Neural progenitor cell (in vitro differentiated cells): ENCODE measurements around the gene EMSY.

Source experiments
- EZH2phosphoT487 ChIP-seq: fragments of 200-600 bp; sonication (generic); IDR thresholded peaks from 2 replicates; pipeline ENCODE4 v1.6.1; 2017; ENCODE audit warnings: antibody characterized with exemption
- TF ChIP-seq, protein P1 (sequence below): fragments of 200-600 bp; sonication (generic); IDR thresholded peaks from 2 replicates; pipeline ENCODE4 v1.5.1; 2017; ENCODE audit warnings: antibody characterized with exemption, mild to moderate bottlenecking

DNA sequence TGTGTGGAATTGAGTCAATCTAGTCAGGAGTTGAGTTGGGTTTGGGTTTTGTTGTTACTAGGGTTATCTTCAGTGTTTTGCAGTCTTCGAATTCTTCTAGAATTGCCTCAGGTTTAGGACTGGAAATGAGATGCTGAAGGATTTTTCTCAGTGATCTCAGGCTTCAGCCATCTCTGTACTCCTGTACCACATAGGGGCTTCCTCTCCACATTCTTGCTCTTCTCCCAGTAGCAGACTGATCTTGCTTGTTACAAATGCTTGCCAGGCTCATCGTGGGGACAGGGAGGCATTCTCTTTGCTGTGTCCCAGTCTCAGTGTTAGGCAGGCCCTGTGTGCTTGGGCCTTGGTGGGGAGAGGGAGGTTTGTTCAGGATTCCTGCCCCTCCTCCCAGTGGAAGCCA lies 129.6 kb downstream of the EMSY start:
- no peak for TF ChIP-seq EZH2phosphoT487
- TF ChIP-seq, protein P1, sequence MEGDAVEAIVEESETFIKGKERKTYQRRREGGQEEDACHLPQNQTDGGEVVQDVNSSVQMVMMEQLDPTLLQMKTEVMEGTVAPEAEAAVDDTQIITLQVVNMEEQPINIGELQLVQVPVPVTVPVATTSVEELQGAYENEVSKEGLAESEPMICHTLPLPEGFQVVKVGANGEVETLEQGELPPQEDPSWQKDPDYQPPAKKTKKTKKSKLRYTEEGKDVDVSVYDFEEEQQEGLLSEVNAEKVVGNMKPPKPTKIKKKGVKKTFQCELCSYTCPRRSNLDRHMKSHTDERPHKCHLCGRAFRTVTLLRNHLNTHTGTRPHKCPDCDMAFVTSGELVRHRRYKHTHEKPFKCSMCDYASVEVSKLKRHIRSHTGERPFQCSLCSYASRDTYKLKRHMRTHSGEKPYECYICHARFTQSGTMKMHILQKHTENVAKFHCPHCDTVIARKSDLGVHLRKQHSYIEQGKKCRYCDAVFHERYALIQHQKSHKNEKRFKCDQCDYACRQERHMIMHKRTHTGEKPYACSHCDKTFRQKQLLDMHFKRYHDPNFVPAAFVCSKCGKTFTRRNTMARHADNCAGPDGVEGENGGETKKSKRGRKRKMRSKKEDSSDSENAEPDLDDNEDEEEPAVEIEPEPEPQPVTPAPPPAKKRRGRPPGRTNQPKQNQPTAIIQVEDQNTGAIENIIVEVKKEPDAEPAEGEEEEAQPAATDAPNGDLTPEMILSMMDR, result no peak
